ENCODE measurements around the gene FERMT3. TPM values are rescaled to one million over a fixed set of nuclear protein-coding genes. Genes with fewer than 3 reads are reported as not detected.

FERMT3 gene
- total RNA-seq, 6 experiments from 2014 or later = 5.1 to 17.3 (median 8.1) TPM

DNA sequence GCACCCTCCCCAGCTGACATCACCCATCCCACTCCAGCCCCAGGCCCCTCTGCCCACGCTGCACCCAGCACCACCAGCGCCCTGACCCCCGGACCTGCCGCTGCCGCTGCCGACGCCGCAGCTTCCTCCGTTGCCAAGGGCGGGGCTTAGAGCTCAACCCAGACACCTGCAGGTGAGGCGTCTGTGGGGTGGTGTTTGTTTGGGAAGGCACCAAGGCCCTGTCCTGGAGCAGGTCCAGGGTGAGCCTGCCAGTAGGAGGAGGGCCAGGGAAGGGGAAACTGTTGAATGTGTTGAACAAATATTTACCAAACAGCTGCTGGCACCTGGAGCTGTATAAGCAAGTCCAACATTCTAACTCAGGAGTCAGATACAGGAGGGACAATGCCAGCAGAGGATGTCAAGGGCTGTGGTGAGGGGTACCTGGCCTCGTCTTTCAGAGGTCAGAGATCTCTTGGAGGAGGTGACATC lies 31.0 kb downstream of the FERMT3 start:
- Histone ChIP-seq H3K9me3 (no peaks in the 10 kb centered on the region), H3K4me3 (no peak overlapping the region), H3K4me1 (peaks cover 0 to 40% (median 12%) of the 10 kb centered on the region in 4 donors), H3K36me3 (no peaks in the 10 kb centered on the region), H3K27ac (peak overlapping the region in 2 of 3 donors; percentile 5 to 97), H3K27me3 (no peaks in the 10 kb centered on the region)
- ATAC-seq (peak; percentile 29 to 48 (median 37)), DNase-seq (peak; percentile 90 to 96 (median 95))
- intact Hi-C loops (cut with DNase I) = no loop called here
- TF ChIP-seq, protein P1, sequence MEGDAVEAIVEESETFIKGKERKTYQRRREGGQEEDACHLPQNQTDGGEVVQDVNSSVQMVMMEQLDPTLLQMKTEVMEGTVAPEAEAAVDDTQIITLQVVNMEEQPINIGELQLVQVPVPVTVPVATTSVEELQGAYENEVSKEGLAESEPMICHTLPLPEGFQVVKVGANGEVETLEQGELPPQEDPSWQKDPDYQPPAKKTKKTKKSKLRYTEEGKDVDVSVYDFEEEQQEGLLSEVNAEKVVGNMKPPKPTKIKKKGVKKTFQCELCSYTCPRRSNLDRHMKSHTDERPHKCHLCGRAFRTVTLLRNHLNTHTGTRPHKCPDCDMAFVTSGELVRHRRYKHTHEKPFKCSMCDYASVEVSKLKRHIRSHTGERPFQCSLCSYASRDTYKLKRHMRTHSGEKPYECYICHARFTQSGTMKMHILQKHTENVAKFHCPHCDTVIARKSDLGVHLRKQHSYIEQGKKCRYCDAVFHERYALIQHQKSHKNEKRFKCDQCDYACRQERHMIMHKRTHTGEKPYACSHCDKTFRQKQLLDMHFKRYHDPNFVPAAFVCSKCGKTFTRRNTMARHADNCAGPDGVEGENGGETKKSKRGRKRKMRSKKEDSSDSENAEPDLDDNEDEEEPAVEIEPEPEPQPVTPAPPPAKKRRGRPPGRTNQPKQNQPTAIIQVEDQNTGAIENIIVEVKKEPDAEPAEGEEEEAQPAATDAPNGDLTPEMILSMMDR (IDR thresholded peaks at IDR 0.05) = no peak
- TF ChIP-seq POLR2A (IDR thresholded peaks at IDR 0.05) = peak; percentile 72
- 41% methylated on average over 11 of the region's 12 CpGs for WGBS (ENCODE audit: insufficient coverage, low coverage, low lambda C conversion rate, missing lambda C conversion rate)

DNA sequence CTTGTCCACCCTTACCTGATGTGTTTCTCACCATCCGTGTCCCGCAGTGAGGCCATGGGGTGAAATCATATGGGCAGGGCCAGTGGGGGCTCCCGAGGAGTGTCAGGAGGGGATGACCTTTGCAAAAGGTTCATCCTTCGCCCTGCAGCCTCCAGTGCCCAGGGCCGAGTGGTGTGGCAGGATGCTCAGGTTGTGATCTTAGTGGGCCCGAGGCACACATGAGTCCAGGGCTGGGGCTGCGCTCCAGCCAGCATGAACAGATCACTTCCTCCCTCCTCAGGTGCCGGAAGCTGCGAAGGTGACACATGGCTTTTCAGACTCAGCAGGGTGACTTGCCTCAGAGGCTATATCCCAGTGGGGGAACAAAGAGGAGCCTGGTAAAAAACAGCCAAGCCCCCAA lies 31.6 kb downstream of the FERMT3 start:
- Histone ChIP-seq H3K36me3 (no peaks in the 10 kb centered on the region), H3K4me3 (no peak overlapping the region), H3K27ac (peak overlapping the region in 2 of 3 donors; percentile 5 to 97), H3K9me3 (no peaks in the 10 kb centered on the region), H3K27me3 (no peaks in the 10 kb centered on the region), H3K4me1 (peaks cover 0 to 42% (median 14%) of the 10 kb centered on the region in 4 donors)
- WGBS (ENCODE audit: insufficient coverage, low coverage, low lambda C conversion rate, missing lambda C conversion rate) = 33% methylated on average over 3 of the region's 9 CpGs
- DNase-seq (peak in 2 of 3 donors; percentile 26 to 56), ATAC-seq (no peak)
- intact Hi-C loops (cut with DNase I) = no loop called here
- TF ChIP-seq, protein P1 (IDR thresholded peaks at IDR 0.05) = no peak
- no peak for TF ChIP-seq POLR2A (IDR thresholded peaks at IDR 0.05)

DNA sequence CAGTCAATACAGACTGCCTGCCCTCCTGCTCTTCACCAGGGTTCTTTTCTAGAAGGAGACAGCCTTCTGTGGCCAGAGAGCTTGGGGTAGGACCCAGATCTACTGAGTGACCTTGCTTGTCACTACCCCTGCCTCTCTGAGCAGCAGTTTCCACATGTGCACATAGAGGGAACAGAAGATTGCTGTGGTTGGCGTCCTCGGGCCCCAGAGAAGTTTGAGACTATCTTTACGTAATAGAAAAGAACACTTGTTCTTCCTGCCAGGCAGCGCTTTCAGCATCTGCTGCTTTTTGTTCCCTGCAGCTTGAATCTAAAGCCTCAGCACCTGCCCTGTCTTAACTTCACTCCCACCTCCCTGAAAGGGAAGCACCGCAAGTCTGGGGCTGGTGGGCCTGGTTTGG lies 32.5 kb downstream of the FERMT3 start:
- peaks cover 0 to 5% (median 2%) of the 10 kb centered on the region in 4 donors for H3K36me3 ChIP-seq
- H3K27ac ChIP-seq = peak overlapping the region in 2 of 3 donors; percentile 97 to 98
- TF ChIP-seq, protein P1 (IDR thresholded peaks at IDR 0.05) = no peak
- no peak for TF ChIP-seq POLR2A (IDR thresholded peaks at IDR 0.05)
- intact Hi-C loops (cut with DNase I) = no loop called here
- H3K27me3 ChIP-seq = no peaks in the 10 kb centered on the region
- no CpG with 5 or more reads among the region's 5 CpGs for WGBS (ENCODE audit: insufficient coverage, low coverage, low lambda C conversion rate, missing lambda C conversion rate)
- no peak overlapping the region for H3K4me3 ChIP-seq
- peaks cover 0 to 40% (median 14%) of the 10 kb centered on the region in 4 donors for H3K4me1 ChIP-seq
- DNase-seq (no peak), ATAC-seq (no peak)
- no peaks in the 10 kb centered on the region for H3K9me3 ChIP-seq

DNA sequence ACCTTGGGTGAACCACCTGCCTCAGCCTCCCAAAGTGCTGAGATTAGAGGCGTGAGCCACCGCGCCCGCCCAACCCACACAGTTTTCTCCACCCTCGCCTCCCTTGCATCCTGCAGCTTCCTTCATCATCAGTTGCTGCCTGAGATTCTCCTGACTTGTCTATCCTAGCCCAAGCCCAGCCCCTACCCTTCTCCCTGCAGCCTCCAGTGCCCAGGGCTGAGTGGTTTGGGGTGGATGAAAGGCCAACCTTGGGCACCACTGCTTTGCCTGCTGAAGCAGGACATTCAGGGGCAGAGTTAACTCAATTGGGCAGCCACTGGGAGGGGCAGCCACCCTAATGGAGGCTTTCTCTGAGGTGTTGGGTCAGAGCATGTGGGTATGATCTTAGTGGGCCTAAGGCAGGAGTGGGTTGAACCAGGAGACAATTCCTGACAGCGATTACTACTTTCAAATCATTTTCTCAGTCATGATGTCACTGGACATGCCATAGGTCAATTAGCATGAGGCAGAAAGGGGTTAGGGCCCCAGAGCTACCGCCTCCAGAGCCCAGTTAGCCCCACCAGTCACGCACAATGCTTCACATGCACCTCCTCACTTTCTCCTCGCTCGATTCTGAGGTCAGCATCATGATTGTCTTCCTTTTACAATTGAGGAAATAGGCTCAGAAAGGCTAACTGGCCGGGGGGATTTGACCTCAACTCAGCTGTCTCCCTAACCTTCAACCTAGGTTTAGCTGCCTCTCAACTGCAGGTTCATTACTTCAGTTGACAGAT lies 33.3 kb downstream of the FERMT3 start:
- intact Hi-C loops (cut with DNase I) = no loop called here
- TF ChIP-seq, protein P1 (IDR thresholded peaks at IDR 0.05) = no peak
- no peak for TF ChIP-seq POLR2A (IDR thresholded peaks at IDR 0.05)
- Histone ChIP-seq H3K36me3 (peaks cover 0 to 5% (median 2%) of the 10 kb centered on the region in 4 donors), H3K27me3 (no peaks in the 10 kb centered on the region), H3K9me3 (no peaks in the 10 kb centered on the region), H3K4me1 (peaks cover 0 to 38% (median 14%) of the 10 kb centered on the region in 4 donors), H3K4me3 (peak overlapping the region; percentile 93 to 98 (median 98)), H3K27ac (peak overlapping the region; percentile 96 to 98 (median 97))
- WGBS (ENCODE audit: insufficient coverage, low coverage, low lambda C conversion rate, missing lambda C conversion rate) = 57% methylated on average over 4 of the region's 11 CpGs
- peak in 1 of 3 donors; percentile 43 for DNase-seq
- no peak for ATAC-seq
